Measurements from ENCODE around the gene PLAC1.

Gene PLAC1

GRCh38 chrX:134670134-134670924 is 12.1 kb upstream of the PLAC1 start:
- DNase-seq (ENCODE audit: low read depth in 2 of 2): no peak

GRCh38 chrX:134669378-134670098 is 11.3 kb upstream of the PLAC1 start:
- DNase-seq (ENCODE audit: low read depth in 2 of 2): no peak

GRCh38 chrX:134664202-134664601 is 5.9 kb upstream of the PLAC1 start:
- no peak for DNase-seq (ENCODE audit: low read depth in 2 of 2)

GRCh38 chrX:134661295-134661694 is 3.0 kb upstream of the PLAC1 start:
- DNase-seq (ENCODE audit: low read depth in 2 of 2): no peak

- no peak for DNase-seq (ENCODE audit: low read depth in 2 of 2)
Measured at GRCh38 chrX:134660627-134661026, 2.4 kb upstream of the PLAC1 start.

GRCh38 chrX:134659761-134660160 is 1.5 kb upstream of the PLAC1 start:
- no peak for DNase-seq (ENCODE audit: low read depth in 2 of 2)

GRCh38 chrX:134658760-134659023 is 421 bp upstream of the PLAC1 start:
- no peak for DNase-seq (ENCODE audit: low read depth in 2 of 2)

GRCh38 chrX:134654398-134655012 is 3.8 kb downstream of the PLAC1 start:
- no peak for DNase-seq (ENCODE audit: low read depth in 2 of 2)

GRCh38 chrX:134653835-134654234 is 4.4 kb downstream of the PLAC1 start:
- no peak for DNase-seq (ENCODE audit: low read depth in 2 of 2)

GRCh38 chrX:134650701-134651100 is 7.6 kb downstream of the PLAC1 start:
- no peak for DNase-seq (ENCODE audit: low read depth in 2 of 2)

GRCh38 chrX:134649770-134650169 is 8.5 kb downstream of the PLAC1 start:
- no peak for DNase-seq (ENCODE audit: low read depth in 2 of 2)

- no peak for DNase-seq (ENCODE audit: low read depth in 2 of 2)
Measured at GRCh38 chrX:134647477-134647877, 10.8 kb downstream of the PLAC1 start.

GRCh38 chrX:134646691-134647090 is 11.6 kb downstream of the PLAC1 start:
- no peak for DNase-seq (ENCODE audit: low read depth in 2 of 2)

GRCh38 chrX:134645936-134646543 is 12.2 kb downstream of the PLAC1 start:
- DNase-seq (ENCODE audit: low read depth in 2 of 2): no peak

GRCh38 chrX:134642386-134642785 is 15.9 kb downstream of the PLAC1 start:
- no peak for DNase-seq (ENCODE audit: low read depth in 2 of 2)

GRCh38 chrX:134641346-134641745 is 16.9 kb downstream of the PLAC1 start:
- DNase-seq (ENCODE audit: low read depth in 2 of 2): no peak

GRCh38 chrX:134640914-134641313 is 17.4 kb downstream of the PLAC1 start:
- no peak for DNase-seq (ENCODE audit: low read depth in 2 of 2)

- no peak for DNase-seq (ENCODE audit: low read depth in 2 of 2)
Measured at GRCh38 chrX:134636851-134637250, 21.4 kb downstream of the PLAC1 start.

- no peak for DNase-seq (ENCODE audit: low read depth in 2 of 2)
Measured at GRCh38 chrX:134634691-134635090, 23.6 kb downstream of the PLAC1 start.

GRCh38 chrX:134633832-134634231 is 24.4 kb downstream of the PLAC1 start:
- no peak for DNase-seq (ENCODE audit: low read depth in 2 of 2)

- DNase-seq (ENCODE audit: low read depth in 2 of 2): no peak
Measured at GRCh38 chrX:134633394-134633793, 24.9 kb downstream of the PLAC1 start.

GRCh38 chrX:134632355-134632754 is 25.9 kb downstream of the PLAC1 start:
- no peak for DNase-seq (ENCODE audit: low read depth in 2 of 2)
